GM19239 (cell line): ENCODE data around the gene CHRDL2.
"Not testable (repeated sequence)": the region's sequence is repeated elsewhere in the genome, so short reads cannot be mapped to it uniquely, and the experiment has no call there.

Source experiments
- DNase-seq: peaks from one replicate; pipeline ENCODE4 v3.0.0; 2011; ENCODE audit warnings: low spot score; ENCODE audit not compliant: insufficient read length
- FAIRE-seq: peaks from 2 replicates; lab custom pipeline; 2011; peaks lifted over from hg19 to GRCh38; lab: Jason Lieb, UNC

CHRDL2 gene

GRCh38 chr11:74673693-74674360 is 57.4 kb downstream of the CHRDL2 start:
- FAIRE-seq (no peak), DNase-seq (no peak)

DNA sequence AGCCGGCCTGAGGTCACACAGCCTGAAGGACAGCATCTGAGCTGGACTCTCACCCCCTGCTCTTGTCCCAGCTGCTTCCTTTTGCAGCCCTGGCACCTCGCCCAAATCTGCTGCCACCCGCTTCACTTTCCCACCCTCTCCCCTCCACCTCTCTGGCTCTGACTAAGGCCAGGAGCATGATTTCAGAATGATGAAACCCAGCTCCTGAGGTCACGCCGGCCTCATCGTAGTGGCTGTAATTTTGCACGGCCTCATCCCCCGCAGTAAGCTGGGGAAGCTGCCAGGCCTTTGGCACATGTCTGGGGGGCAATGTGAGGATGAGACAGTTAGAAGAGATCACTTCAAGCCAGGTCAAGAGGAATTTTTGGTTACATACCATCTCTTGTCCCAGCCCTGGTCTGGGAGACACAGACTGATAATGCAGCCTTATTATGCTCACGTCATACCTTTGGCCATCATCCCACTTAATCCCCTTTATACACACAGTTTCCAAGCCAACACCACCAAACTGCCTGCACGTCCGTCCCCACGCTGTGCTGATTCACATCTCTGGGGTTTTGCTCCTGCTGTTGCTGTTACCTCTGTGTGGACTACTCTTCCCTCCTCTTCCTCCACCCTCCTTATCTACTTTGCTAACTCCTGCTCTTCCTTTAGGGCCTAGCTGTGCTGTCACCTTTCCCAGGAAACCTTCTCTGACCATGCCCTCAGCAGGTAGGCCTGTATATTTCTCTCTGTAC is 58.1 kb downstream of the CHRDL2 start:
- DNase-seq: no peak
- no peak for FAIRE-seq

GRCh38 chr11:74672332-74672955 is 58.8 kb downstream of the CHRDL2 start:
- no peak for DNase-seq
- FAIRE-seq: no peak

DNA sequence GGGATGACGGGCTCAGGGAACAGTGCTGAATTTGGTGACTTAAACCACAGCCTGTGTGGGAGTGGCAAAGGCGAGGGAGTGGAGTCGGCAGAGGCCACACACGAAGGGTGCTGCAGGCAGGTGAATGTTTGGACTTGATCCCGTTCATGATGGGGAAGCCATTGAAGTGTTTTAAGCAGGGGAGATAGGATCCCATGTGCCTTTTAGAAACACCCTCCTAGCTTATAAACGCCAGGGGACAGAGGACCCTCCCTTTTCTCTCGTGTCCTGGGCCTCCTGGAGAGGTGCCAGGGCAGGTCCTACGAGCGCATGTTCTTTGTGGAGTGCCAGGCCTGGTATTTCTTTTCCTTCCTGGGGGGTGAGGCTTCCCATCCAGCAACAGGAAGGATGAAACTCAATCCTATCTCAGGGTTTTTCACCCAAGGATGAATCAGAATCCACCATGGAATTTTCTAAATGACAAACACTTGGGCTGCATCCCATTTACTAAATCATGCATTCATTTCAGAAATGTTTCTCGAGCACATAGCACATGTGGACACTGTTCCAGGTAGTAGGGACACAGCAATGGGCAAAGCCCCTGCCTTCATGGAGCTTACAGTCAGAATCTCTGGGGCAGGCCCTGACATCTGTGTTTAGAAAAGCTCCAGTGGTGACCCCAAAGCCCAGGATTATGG is 59.6 kb downstream of the CHRDL2 start:
- FAIRE-seq (no peak), DNase-seq (no peak)

GRCh38 chr11:74670171-74670570 is 61.1 kb downstream of the CHRDL2 start:
- DNase-seq (no peak), FAIRE-seq (no peak)

DNA sequence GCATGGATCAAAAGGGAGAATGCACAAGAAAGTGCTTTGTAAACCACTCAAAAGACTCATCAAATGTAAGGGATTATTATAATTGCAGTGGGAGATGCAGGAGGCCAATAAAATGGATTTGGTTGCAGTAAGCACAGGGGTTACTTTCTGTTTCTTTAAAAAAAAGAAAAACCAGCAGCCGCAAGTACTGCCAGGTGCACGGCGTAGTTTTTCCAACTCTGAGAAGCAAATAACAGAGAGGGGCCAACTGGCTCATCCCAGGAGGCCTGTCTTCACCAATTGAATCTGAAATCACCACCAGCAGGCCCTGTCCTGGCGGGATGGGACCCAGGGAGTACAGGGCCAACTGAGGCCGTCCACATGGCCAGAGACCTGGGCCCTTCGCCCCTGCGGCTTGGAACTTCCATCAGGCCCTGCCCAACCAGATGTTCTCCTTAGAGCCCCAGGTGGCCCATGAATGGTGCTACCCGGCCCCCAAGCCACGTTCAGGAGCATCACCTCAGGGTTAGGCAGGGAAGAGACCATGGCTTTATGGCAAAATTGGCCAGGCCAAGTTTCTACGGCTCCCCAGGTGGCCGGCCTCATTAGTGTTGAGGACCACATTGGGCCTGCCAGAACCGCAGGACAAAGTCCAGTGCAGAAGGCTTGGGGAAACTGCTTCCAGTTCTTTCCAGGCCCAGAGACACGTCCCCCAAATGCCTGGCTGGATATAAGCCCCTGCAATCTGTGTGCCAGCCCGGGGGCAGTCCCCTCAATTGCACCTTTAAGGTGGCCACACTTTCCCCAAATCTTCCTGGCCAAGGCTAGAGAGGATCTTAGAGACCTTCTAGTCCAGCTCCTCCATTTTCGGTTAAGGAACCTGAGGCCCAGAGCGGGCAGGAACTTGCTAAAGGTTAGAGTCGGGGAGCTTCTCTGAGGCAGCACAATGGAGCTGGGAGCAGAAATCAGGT is 61.7 kb downstream of the CHRDL2 start:
- DNase-seq (no peak), FAIRE-seq (no peak)

GRCh38 chr11:74663315-74663714 is 67.9 kb downstream of the CHRDL2 start:
- no peak for FAIRE-seq
- no peak for DNase-seq

DNA sequence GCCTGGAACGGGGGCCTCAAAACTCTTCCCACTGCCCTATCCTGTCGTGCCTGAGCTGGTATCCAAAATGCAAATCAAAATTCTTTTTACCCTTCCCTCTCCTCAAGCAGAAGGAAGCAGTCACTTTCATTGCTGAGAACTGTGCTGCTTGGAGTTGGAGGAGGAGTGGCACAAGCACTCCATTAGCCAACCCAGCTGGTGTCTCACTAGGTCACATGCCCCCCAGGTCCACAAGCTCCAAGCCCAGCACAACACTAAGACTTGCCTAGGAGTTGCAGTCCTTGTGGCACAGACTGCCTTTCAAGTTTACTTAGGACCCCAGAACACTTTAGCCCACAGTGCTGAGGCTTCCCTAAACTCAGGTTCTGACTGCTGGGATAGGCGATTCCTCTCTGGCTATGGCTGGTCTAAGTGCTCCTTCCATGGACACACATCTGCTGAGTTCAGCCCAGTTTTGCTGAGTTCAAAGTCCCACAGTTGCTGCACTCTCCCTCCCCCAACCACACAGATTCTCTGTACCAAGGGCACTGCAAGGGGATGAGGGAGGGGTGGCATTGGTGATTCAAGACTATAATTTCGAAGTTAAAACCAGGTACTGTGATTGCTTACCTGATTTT is 68.6 kb downstream of the CHRDL2 start:
- DNase-seq (no peak), FAIRE-seq (no peak)

GRCh38 chr11:74659124-74659523 is 72.1 kb downstream of the CHRDL2 start:
- FAIRE-seq, DNase-seq: not testable (repeated sequence)

- no peak for FAIRE-seq
- DNase-seq: no peak
Measured at GRCh38 chr11:74654976-74655375, 76.2 kb downstream of the CHRDL2 start.

- FAIRE-seq (no peak), DNase-seq (no peak)
Measured at GRCh38 chr11:74650498-74650897, 80.7 kb downstream of the CHRDL2 start.

- DNase-seq (no peak), FAIRE-seq (no peak)
Measured at GRCh38 chr11:74648894-74649293, 82.3 kb downstream of the CHRDL2 start.

DNA sequence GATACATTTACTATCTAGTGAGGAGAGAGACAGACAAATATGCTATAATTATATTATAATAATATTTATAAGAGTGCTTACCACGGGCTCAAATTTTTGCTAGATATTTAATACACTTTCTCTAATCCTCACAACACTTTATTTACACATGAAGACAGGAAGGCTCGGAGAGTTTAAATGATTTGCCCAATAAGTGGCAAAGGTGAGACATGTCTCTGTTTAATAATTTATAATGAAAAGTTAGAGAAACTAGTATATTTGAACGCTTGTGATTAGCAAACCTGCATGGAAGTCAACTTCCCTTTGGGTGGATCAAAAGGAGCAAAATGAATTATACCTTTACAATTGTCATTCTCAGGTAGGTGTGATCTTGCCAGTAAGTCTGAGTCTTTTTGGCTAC is 83.4 kb downstream of the CHRDL2 start:
- FAIRE-seq: no peak
- no peak for DNase-seq

DNA sequence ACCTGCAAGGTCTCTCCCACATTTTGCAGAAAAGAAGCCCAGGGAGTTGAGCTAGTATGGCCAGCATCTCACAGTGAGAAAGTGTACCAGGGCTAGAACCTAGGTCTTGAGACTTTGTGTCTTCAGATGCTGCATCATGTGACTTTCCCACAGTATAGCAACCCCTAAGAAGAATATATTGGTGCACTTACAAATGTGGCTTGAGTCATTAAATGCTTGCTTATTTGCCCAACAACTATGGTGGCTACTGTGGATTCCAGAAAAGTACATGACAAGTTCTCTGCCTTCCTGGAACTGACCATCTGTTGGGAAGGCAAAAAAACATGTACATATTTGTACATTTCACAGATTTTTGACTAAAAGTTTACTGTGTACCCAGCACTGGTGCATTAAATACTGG is 83.8 kb downstream of the CHRDL2 start:
- no peak for FAIRE-seq

GRCh38 chr11:74646954-74647353 is 84.3 kb downstream of the CHRDL2 start:
- FAIRE-seq (no peak), DNase-seq (no peak)

More for the DNA sequence above, 83.8 kb downstream of the CHRDL2 start:
- DNase-seq: no peak
